Measurements from ENCODE around the gene AGAP1. TPM values are rescaled to one million over a fixed set of nuclear protein-coding genes. Genes with fewer than 3 reads are reported as not detected.

The AGAP1 gene
- total RNA-seq, 2 experiments from 2014 or later, result not detected

- TF ChIP-seq, protein P1, sequence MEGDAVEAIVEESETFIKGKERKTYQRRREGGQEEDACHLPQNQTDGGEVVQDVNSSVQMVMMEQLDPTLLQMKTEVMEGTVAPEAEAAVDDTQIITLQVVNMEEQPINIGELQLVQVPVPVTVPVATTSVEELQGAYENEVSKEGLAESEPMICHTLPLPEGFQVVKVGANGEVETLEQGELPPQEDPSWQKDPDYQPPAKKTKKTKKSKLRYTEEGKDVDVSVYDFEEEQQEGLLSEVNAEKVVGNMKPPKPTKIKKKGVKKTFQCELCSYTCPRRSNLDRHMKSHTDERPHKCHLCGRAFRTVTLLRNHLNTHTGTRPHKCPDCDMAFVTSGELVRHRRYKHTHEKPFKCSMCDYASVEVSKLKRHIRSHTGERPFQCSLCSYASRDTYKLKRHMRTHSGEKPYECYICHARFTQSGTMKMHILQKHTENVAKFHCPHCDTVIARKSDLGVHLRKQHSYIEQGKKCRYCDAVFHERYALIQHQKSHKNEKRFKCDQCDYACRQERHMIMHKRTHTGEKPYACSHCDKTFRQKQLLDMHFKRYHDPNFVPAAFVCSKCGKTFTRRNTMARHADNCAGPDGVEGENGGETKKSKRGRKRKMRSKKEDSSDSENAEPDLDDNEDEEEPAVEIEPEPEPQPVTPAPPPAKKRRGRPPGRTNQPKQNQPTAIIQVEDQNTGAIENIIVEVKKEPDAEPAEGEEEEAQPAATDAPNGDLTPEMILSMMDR (conservative IDR thresholded peaks at IDR 0.05; ENCODE audit: low read length), result no peak
- no peak for TF ChIP-seq EZH2phosphoT487 (IDR thresholded peaks at IDR 0.05; ENCODE audit: borderline replicate concordance, low read depth, low read length)
- Histone ChIP-seq H2AFZ (ENCODE audit: low read length) (no peak overlapping the region), H4K20me1 (ENCODE audit: insufficient read depth, low read length) (no peaks in the 10 kb centered on the region), H3K27ac (ENCODE audit: low read depth, low read length, poor library complexity, severe bottlenecking) (no peak overlapping the region), H3K4me2 (ENCODE audit: low read length) (no peak overlapping the region), H3K9me2 (ENCODE audit: insufficient read depth, low read length) (no peaks in the 10 kb centered on the region), H3K36me3 (ENCODE audit: insufficient read depth, low read length) (no peaks in the 10 kb centered on the region), H3K4me3 (ENCODE audit: low read depth, low read length, poor library complexity, severe bottlenecking) (no peak overlapping the region), H3K4me1 (ENCODE audit: insufficient read depth, low read length, poor library complexity, severe bottlenecking) (no peaks in the 10 kb centered on the region), H3K9me3 (ENCODE audit: low read length) (no peaks in the 10 kb centered on the region), H3K79me2 (ENCODE audit: insufficient read depth, low read depth, low read length) (no peaks in the 10 kb centered on the region)
- no peak for DNase-seq (ENCODE audit: low spot score)
- CTCF ChIA-PET (ENCODE audit: unreplicated experiment), result no interaction called here
- BruUV-seq (replicated peaks), result no TSS peak
- intact Hi-C loops (cut with micrococcal nuclease; ENCODE audit: unreplicated experiment), result no loop called here
- POLR2A ChIA-PET, result interaction anchor here (0.6 kb wide), 1 partner anchor 152 kb away, joined by 3 read pairs; no protein-coding TSS in a partner anchor
Measured at GRCh38 chr2:236044191-236044590, 550.3 kb downstream of the AGAP1 start.

DNA sequence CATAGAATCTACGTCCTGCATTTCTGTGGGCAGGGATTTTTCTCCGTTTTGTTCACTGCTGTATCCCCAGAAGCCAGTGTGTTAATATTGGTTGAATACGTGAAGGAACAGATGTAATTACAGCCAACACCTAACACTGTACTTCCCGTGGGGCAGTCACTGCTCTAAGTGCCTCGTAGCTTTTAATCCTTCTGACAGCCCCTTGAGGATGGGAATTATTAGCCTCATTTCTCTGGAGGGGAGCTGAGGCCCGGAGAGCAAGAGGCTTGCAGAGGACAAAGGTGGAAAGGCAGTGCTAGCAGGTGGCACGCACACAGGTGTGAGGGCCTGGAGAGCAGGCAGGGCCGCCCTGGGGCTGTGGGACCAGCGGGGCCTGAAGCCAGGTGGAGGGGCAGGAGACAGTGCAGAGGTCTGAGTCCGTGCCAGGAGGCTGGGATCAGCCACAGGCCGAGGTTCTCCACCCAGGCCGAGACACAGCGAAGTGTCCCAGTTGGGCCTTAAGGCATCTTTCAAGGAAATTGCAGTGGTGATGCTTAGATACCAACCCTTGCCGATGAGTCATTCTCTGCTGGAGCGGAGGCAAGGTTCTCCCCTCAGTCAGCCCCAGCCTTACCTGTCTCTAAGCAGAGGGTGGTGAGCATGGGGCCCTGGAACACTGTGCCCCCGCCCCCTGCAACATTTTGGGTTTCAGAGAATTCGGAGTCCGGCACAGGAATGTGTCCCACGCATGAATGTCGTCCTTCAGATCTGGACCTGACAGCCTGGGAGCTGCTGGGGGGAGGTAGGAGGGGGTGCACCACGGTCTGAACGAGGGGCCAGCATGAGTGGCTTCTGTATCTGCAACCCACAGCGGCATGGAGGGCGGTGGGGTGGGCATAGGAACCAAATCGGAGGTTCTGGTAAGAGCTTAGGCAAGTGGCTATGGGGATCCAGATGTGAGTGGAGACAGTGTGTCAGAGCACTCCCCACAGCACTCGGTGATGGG lies 551.7 kb downstream of the AGAP1 start:
- Histone ChIP-seq H3K4me1 (ENCODE audit: insufficient read depth, low read length, poor library complexity, severe bottlenecking) (no peaks in the 10 kb centered on the region), H3K9me2 (ENCODE audit: insufficient read depth, low read length) (no peaks in the 10 kb centered on the region), H3K27ac (ENCODE audit: low read depth, low read length, poor library complexity, severe bottlenecking) (no peak overlapping the region), H3K36me3 (ENCODE audit: insufficient read depth, low read length) (no peaks in the 10 kb centered on the region), H3K4me3 (ENCODE audit: low read depth, low read length, poor library complexity, severe bottlenecking) (no peak overlapping the region), H3K79me2 (ENCODE audit: insufficient read depth, low read depth, low read length) (no peaks in the 10 kb centered on the region), H4K20me1 (ENCODE audit: insufficient read depth, low read length) (no peaks in the 10 kb centered on the region), H3K9me3 (ENCODE audit: low read length) (no peaks in the 10 kb centered on the region), H2AFZ (ENCODE audit: low read length) (no peak overlapping the region), H3K4me2 (ENCODE audit: low read length) (no peak overlapping the region)
- POLR2A ChIA-PET, result no interaction called here
- BruUV-seq (replicated peaks), result no TSS peak
- TF ChIP-seq, protein P1 (conservative IDR thresholded peaks at IDR 0.05; ENCODE audit: low read length), result no peak
- no peak for TF ChIP-seq EZH2phosphoT487 (IDR thresholded peaks at IDR 0.05; ENCODE audit: borderline replicate concordance, low read depth, low read length)
- intact Hi-C loops (cut with micrococcal nuclease; ENCODE audit: unreplicated experiment), result no loop called here
- CTCF ChIA-PET (ENCODE audit: unreplicated experiment), result no interaction called here
- no peak for DNase-seq (ENCODE audit: low spot score)

DNA sequence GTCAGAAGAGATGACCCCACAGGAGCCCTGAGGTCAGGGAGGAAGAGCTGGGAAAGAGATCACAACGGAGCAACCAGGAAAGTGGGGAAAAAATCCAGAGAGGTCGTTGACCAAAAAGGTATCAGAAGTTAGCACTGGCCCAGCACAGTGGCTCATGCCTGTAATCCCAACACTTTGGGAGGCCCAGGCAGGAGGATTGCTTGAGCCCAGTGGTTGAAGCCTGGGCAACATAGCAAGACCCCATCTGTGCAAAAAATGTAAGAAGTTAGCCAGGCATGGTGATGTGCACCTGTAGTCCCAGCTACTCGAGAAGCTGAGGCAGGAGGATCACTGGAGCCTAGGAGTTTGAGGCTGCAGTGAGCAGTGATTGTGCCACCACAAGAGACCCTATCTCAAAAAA lies 552.9 kb downstream of the AGAP1 start:
- Histone ChIP-seq H3K36me3 (ENCODE audit: insufficient read depth, low read length) (no peaks in the 10 kb centered on the region), H3K4me1 (ENCODE audit: insufficient read depth, low read length, poor library complexity, severe bottlenecking) (no peaks in the 10 kb centered on the region), H3K9me3 (ENCODE audit: low read length) (no peaks in the 10 kb centered on the region), H3K4me2 (ENCODE audit: low read length) (no peak overlapping the region), H3K27ac (ENCODE audit: low read depth, low read length, poor library complexity, severe bottlenecking) (no peak overlapping the region), H4K20me1 (ENCODE audit: insufficient read depth, low read length) (no peaks in the 10 kb centered on the region), H3K79me2 (ENCODE audit: insufficient read depth, low read depth, low read length) (no peaks in the 10 kb centered on the region), H2AFZ (ENCODE audit: low read length) (no peak overlapping the region), H3K4me3 (ENCODE audit: low read depth, low read length, poor library complexity, severe bottlenecking) (no peak overlapping the region), H3K9me2 (ENCODE audit: insufficient read depth, low read length) (no peaks in the 10 kb centered on the region)
- ChIA-PET CTCF (ENCODE audit: unreplicated experiment) (no interaction called here), POLR2A (no interaction called here)
- no peak for DNase-seq (ENCODE audit: low spot score)
- BruUV-seq (replicated peaks), result no TSS peak
- TF ChIP-seq, protein P1 (conservative IDR thresholded peaks at IDR 0.05; ENCODE audit: low read length), result no peak
- TF ChIP-seq EZH2phosphoT487 (IDR thresholded peaks at IDR 0.05; ENCODE audit: borderline replicate concordance, low read depth, low read length), result no peak
- intact Hi-C loops (cut with micrococcal nuclease; ENCODE audit: unreplicated experiment), result no loop called here

Measured in OCI-LY7 (cell line).